Right atrium auricular region (tissue), 2 donors: ENCODE data around the gene MYO1F. TPM values are rescaled to one million over a fixed set of nuclear protein-coding genes. Genes with fewer than 3 reads are reported as not detected.
A peak's percentile ranks its signal among the peaks of the same experiment; 100 is the strongest.

Experiments
- DNase-seq: peaks from one replicate; pipeline ENCODE4 v3.0.0-alpha.2; 2019; ENCODE audit warnings: low spot score
- H3K27ac ChIP-seq, 2 donors: fragments of 200-600 bp; sonication (generic); 1 replicate in 1 of 2; 2 replicates in 1 of 2; pipeline ENCODE4 v1.5.1; 2016 to 2019
- H3K27me3 ChIP-seq, 2 donors: fragments of 200-600 bp; sonication (generic); one replicate each; pipeline versions ENCODE4 v1.5.1 to v1.6.0; 2017 to 2019
- H3K36me3 ChIP-seq: fragments of 200-600 bp; sonication (generic); one replicate; pipeline ENCODE4 v1.5.1; 2016
- H3K4me1 ChIP-seq, 2 donors: fragments of 200-600 bp; sonication (generic); one replicate each; pipeline versions ENCODE4 v1.5.1 to v1.6.0; 2017 to 2019
- H3K4me3 ChIP-seq, 2 donors: fragments of 200-600 bp; sonication (generic); 1 replicate in 1 of 2; 2 replicates in 1 of 2; pipeline ENCODE4 v1.5.1; 2017 to 2019; ENCODE audit warnings: mild to moderate bottlenecking in 1 of 2, moderate library complexity in 1 of 2
- H3K9me3 ChIP-seq, 2 donors: fragments of 200-600 bp; sonication (generic); one replicate each; pipeline ENCODE4 v1.5.1; 2019
- CTCF ChIP-seq, 2 donors: fragments of 200-600 bp; sonication (generic); IDR thresholded peaks; one replicate each; pipeline ENCODE4 v1.5.1; 2019; ENCODE audit warnings: antibody characterized with exemption in 2 of 2
- total RNA-seq, 2 donors: library from RNA; depleted of rRNA; stranded (reverse); fragments of >200 nt; gene quantifications; one replicate each; pipeline ENCODE4 v1.1.0, GENCODE V29; 2016

MYO1F gene
- total RNA-seq, 2 donors from 2014 or later, result 4.4 to 10.8 TPM

- H3K4me1 ChIP-seq, result peaks cover 0 to 4% of the 10 kb centered on the region in 2 donors
- H3K9me3 ChIP-seq, result no peaks in the 10 kb centered on the region
- peaks cover 65% of the 10 kb centered on the region for H3K36me3 ChIP-seq
- DNase-seq, result no peak
- H3K4me3 ChIP-seq, result no peak overlapping the region
- H3K27me3 ChIP-seq, result no peaks in the 10 kb centered on the region
- no peak overlapping the region for H3K27ac ChIP-seq
- TF ChIP-seq CTCF (IDR thresholded peaks at IDR 0.05), result no peak
Measured at GRCh38 chr19:8488365-8488764, 88.9 kb downstream of the MYO1F start.

- Histone ChIP-seq H3K9me3 (no peaks in the 10 kb centered on the region), H3K36me3 (peaks cover 75% of the 10 kb centered on the region), H3K4me3 (no peak overlapping the region), H3K27ac (no peak overlapping the region), H3K4me1 (peaks cover 0 to 11% of the 10 kb centered on the region in 2 donors), H3K27me3 (no peaks in the 10 kb centered on the region)
- DNase-seq, result no peak
- TF ChIP-seq CTCF (IDR thresholded peaks at IDR 0.05), result no peak
Measured at GRCh38 chr19:8487137-8487851, 89.9 kb downstream of the MYO1F start.

GRCh38 chr19:8486661-8487136 lies 90.5 kb downstream of the MYO1F start:
- no peak for DNase-seq
- no peaks in the 10 kb centered on the region for H3K9me3 ChIP-seq
- peaks cover 2 to 14% of the 10 kb centered on the region in 2 donors for H3K4me1 ChIP-seq

GRCh38 chr19:8485561-8486371 lies 91.5 kb downstream of the MYO1F start:
- Histone ChIP-seq H3K27ac (no peak overlapping the region), H3K9me3 (no peaks in the 10 kb centered on the region), H3K4me1 (peaks cover 2 to 24% of the 10 kb centered on the region in 2 donors), H3K36me3 (peaks cover 81% of the 10 kb centered on the region), H3K27me3 (no peaks in the 10 kb centered on the region), H3K4me3 (no peak overlapping the region)
- no peak for TF ChIP-seq CTCF (IDR thresholded peaks at IDR 0.05)
- DNase-seq, result no peak

More at GRCh38 chr19:8486661-8487136, 90.5 kb downstream of the MYO1F start:
- TF ChIP-seq CTCF (IDR thresholded peaks at IDR 0.05), result no peak
- Histone ChIP-seq H3K36me3 (peaks cover 75% of the 10 kb centered on the region), H3K27ac (no peak overlapping the region), H3K27me3 (no peaks in the 10 kb centered on the region), H3K4me3 (no peak overlapping the region)

GRCh38 chr19:8484331-8484894 lies 92.8 kb downstream of the MYO1F start:
- no peaks in the 10 kb centered on the region for H3K27me3 ChIP-seq
- no peak for TF ChIP-seq CTCF (IDR thresholded peaks at IDR 0.05)
- DNase-seq, result peak; percentile 71
- no peak overlapping the region for H3K27ac ChIP-seq
- no peak overlapping the region for H3K4me3 ChIP-seq
- H3K36me3 ChIP-seq, result peaks cover 78% of the 10 kb centered on the region
- H3K9me3 ChIP-seq, result no peaks in the 10 kb centered on the region
- H3K4me1 ChIP-seq, result peaks cover 2 to 29% of the 10 kb centered on the region in 2 donors
